B cell (primary cell): ENCODE data around the gene NAMPT.

Source experiments
- EZH2 ChIP-seq: IDR thresholded peaks from 2 replicates; pipeline ENCODE4 v1.6.1; 2012; ENCODE audit warnings: borderline replicate concordance, low read depth, mild to moderate bottlenecking, moderate library complexity, low read length; ENCODE audit not compliant: insufficient read depth, poor library complexity, severe bottlenecking
- TF ChIP-seq, protein P1 (sequence below): fragments of 200-600 bp; IDR thresholded peaks from one replicate; pipeline ENCODE4 v1.8.0; 2022; ENCODE audit warnings: antibody characterized with exemption, mild to moderate bottlenecking

DNA sequence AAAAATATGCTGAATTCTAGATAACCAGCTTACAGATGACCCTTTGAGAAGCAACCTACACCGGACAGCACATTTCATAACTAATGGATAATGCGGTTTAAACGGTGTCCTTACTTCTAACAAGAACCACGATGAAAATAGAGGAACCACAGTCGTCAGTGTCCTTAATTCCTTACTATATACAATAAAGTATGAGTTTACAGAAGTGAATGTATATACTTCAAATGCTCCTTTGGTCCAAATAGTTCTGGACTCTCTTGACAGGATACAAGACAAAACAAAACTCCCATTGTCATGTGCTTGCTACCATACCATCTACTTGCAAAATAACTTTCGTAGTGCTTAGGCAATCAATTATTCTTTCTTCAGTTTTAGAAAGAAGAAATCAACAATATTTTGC lies 2.4 kb downstream of the NAMPT start:
- TF ChIP-seq, protein P1, sequence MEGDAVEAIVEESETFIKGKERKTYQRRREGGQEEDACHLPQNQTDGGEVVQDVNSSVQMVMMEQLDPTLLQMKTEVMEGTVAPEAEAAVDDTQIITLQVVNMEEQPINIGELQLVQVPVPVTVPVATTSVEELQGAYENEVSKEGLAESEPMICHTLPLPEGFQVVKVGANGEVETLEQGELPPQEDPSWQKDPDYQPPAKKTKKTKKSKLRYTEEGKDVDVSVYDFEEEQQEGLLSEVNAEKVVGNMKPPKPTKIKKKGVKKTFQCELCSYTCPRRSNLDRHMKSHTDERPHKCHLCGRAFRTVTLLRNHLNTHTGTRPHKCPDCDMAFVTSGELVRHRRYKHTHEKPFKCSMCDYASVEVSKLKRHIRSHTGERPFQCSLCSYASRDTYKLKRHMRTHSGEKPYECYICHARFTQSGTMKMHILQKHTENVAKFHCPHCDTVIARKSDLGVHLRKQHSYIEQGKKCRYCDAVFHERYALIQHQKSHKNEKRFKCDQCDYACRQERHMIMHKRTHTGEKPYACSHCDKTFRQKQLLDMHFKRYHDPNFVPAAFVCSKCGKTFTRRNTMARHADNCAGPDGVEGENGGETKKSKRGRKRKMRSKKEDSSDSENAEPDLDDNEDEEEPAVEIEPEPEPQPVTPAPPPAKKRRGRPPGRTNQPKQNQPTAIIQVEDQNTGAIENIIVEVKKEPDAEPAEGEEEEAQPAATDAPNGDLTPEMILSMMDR: no peak
- no peak for TF ChIP-seq EZH2
